Amniotic stem cell (primary cell): ENCODE measurements around the gene COPS7B.
A peak's percentile ranks its signal among the peaks of the same experiment; 100 is the strongest.
"Not testable (repeated sequence)": the region's sequence is repeated elsewhere in the genome, so short reads cannot be mapped to it uniquely, and the experiment has no call there.

ENCODE experiments used
- DNase-seq: peaks from one replicate; lab custom pipeline; 2025; lab: John Stamatoyannopoulos, UW

COPS7B gene

DNA sequence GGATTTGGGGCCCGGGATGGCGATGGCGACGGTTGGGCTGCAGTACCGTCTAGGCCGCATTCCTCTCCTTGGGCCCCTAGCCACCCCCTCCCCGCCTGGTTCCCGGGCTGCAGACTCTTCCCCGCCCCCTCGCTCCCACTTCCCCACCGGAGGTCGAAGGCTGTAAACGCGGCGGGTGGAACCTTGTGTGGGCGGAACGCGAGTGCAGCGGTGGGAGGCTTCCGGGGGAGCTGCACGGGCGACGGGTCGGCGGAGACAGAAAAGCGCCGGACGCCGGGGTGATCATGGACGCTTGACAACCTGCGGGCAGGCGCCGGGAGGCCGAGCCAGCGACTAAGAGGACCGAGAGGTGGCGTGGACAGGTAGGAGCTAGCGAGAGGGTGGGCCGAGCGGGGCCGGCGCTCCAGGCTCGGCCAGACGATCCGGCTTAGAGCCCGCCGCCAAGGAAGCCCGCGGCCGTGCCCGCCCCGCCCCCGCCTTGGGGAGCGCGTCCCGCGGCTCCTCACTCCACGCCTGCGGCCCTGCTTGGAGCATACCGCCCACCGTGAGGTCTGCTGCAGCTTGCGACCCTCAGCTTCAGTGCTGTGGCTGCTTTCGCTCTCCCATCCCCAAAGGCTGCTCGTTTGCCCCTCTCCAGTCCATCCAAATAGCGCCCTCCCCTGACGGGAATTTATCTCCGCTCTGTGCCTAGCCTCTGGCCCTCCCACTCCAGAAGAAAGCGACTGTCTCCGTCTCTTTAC lies at the start of gene COPS7B:
Gene COPS7B, plus strand, starts transcription at position 269 of the 740 bp plus-strand sequence. CDS start 2,126 bp downstream, outside the sequence.
- DNase-seq = peak; percentile 69

DNA sequence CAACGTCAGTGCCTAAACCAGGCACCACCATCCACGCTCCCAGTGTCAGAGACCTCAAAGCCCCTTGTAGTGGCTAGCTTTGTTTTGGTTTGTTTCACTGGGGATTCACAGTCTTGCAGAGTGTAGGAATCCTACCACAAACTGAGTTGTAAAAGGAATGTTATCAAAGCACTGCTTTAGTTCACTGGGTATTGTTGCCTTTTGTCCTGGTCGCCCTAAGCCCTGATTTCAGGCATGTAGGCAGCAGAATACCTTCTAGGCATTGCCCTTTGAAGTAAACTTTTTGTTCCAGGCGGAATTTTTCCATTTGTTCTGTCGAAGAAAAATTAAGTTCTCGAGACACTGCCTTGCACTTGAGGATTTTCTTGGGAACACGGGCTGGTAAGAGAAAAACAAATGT lies 48.5 kb upstream of the COPS7B start:
- DNase-seq = no peak

DNA sequence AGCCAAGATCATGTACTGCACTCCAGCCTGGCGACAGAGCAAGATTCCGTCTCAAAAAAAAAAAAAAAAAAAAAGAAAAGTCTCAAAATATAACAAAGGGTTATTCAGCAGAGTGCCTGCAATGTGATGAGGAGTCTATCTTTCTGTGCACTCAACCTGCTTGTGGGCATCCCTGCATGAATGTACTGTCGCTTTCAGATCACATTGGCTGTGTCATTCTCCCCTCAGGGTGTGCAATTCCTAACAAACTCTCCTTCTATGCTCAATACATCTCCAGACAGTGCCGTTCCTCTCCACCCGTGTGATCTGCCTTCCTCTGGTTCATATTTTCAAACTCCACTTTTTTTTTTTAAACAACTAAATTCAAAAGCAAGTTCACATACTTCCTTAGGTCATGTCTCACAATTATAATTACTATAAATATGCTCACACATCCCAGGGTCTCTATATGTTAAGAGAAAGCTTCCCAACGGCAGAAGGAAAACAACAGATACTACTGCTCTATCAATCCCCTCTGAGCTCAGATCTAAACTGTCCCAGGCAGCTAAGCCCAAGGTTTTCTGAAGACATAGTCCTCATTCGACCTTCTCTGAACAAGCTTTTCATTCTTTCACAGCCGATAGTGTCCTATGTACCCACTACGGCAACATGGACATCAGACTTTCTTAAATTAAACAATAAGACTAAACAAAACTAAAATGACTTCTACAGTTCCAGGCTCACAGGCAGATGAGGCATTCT lies 42.7 kb upstream of the COPS7B start:
- no peak for DNase-seq

GRCh38 chr2:231745303-231746038 lies 40.8 kb upstream of the COPS7B start:
- no peak for DNase-seq

- DNase-seq = not testable (repeated sequence)
Measured at GRCh38 chr2:231748153-231748896, 37.9 kb upstream of the COPS7B start.

DNA sequence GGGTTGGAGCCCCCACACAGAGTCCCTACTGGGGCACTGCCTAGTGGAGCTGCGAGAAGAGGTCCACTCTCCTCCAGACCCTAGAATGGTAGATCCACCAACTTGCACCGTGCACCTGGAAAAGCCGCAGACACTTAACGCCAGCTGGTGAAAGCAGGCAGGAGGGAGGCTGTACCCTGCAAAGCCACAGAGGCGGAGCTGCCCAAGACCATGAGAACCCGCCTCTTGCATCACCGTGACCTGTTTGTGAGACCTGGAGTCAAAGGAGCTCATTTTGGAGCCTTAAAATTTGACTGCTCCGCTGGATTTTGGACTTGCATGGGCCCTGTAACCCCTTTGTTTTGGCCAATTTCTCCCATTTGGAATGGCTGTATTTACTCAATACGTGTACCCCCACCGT lies 37.2 kb upstream of the COPS7B start:
- DNase-seq = not testable (repeated sequence)

DNA sequence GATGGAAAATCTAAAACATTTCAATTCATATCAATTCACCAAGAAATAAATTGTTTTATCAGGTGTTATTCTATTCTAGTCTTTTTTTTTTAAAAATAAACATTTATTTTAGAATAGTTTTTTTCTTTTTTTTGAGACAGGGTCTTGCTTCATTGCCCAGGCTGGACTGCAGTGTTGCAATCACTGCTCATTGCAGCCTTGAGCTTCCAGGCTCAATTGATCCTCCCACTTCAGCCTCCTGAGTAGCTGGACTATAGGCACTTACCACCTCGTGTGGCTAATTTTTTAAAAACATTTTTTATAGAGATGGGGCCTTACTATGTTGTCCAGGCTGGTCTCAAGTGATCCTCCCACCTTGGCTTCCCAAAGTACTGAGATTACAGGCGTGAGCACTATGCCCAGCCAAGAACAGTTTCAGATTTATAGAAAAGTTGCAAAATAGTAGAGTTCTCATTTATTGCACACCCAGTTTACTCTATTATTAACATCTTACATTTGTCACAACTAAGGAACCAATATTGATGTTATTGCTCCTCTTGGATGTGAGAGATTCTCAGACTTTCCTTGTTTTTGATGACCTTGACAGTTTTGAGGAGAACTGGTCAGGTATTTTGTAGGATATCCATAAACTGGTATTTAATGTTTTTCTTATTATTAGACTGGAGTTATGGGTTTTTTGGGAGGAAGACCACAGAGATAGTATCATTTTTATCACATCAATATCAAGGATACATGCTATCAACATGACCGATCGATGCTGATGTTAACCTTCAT lies 35.0 kb upstream of the COPS7B start:
- no peak for DNase-seq

DNA sequence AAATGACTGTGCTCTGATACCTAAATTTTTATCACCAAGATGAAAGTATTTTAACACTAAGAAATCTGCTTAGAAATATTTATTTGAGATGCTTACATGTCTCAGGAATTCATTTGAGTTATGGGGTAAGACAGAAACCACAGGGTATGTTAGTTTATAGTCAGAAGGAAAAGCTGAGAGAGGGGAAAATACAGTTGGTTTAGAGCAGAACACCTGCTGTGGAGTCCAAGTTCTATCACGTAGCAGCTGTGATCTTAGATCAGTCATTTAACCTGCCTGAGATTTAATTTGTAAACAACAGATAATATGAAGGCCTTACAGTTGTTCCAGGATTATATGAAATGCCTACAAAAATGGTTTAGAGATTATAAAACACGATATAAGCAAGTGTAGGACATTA lies 34.2 kb upstream of the COPS7B start:
- no peak for DNase-seq

GRCh38 chr2:231761735-231762134 lies 24.5 kb upstream of the COPS7B start:
- DNase-seq = no peak

DNA sequence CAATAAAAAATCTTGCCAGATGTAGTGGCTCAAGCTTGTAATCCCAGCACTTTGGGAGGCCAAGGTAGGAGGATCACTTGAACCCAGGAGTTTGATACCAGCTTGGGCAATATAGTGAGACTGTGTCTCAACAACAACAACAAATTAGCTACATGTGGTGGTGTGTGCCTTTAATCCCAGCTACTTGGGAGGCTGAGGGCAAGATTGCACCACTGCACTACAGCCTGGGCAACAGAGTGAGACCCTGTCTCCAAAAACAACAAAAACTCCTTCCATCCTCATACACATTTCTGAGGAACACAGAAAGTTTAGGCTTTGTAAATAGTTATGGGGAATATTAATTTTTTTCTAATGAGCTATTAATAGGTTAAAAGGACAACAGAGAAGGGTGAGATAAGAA lies 22.1 kb upstream of the COPS7B start:
- DNase-seq = no peak

DNA sequence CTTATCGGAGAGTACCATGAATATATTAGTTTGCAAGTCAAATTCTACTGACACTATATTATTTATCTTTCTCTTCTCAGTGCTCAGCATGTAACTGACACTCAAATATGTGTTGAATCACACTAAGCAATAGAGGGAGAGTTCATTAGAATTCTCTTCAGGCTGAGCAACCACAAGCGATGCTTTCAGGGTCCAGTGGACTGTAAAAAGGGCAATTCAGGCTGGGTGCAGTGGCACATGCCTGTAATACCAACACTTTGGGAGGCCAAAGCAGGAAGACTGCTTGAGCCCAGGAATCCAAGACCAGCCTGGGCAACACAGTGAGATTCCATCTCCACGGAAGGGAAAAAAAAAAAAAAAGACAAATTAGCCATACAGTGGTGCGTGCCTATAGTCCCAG lies 21.5 kb upstream of the COPS7B start:
- DNase-seq = no peak

DNA sequence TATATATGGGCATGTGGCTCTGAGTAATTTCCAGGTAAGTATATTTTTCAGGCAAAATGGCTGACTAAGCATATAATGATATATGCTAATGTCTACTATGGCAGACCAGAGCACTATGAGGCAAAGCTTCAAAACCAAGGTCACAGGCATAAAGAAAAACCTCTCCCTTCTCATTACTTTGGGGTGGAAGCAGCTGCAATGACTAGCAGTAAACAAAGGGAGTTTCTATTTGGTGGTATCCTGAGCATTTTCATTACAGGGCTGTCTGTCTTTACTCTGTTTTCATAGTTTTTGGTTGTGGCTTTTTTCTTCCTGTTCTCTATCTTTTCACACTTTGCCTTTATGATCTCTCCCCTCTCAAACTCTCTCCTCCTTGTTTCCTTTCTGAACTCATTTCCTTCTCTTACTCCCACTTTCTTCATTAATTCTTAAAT lies 20.7 kb upstream of the COPS7B start:
- DNase-seq = no peak

- no peak for DNase-seq
Measured at GRCh38 chr2:231769170-231770136, 16.8 kb upstream of the COPS7B start.

DNA sequence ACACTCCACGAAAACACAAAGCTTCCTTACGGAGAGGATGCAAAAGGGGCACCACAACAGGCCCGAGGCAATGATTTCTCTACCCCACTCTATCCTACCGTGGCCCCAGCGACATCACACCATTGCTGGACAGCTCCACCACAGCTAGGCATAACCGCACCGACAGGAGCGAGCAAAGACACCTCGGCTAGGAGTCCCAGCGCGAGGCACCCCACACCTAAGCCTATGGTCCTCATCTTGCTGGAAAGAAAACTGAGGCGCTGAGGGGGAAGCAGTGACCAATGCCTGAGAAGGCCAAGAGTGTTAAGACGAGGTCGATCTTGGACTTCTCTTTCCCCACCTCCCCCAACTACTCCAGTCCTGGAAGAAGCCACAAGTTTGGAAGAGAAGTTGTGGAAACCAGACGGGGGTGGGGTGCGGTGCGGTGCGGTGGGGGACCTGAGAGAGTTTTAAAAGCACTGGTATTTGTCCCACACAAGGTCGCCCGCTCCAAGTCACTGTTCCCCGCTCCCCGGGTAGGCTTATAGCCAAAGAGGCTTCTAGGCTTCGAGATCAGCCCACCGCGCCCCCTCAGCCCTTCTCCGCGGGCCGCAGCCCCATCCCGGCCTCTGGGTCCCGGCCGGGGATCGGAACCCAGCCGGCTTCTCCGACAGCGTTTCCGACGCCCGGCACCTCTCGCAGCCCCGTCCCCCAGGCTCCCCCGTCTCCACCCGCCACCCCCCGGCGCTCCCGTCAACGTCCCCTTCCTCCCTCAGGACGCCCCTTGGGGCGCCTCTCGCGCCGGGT lies 5.9 kb upstream of the COPS7B start:
- peak; percentile 11 for DNase-seq

DNA sequence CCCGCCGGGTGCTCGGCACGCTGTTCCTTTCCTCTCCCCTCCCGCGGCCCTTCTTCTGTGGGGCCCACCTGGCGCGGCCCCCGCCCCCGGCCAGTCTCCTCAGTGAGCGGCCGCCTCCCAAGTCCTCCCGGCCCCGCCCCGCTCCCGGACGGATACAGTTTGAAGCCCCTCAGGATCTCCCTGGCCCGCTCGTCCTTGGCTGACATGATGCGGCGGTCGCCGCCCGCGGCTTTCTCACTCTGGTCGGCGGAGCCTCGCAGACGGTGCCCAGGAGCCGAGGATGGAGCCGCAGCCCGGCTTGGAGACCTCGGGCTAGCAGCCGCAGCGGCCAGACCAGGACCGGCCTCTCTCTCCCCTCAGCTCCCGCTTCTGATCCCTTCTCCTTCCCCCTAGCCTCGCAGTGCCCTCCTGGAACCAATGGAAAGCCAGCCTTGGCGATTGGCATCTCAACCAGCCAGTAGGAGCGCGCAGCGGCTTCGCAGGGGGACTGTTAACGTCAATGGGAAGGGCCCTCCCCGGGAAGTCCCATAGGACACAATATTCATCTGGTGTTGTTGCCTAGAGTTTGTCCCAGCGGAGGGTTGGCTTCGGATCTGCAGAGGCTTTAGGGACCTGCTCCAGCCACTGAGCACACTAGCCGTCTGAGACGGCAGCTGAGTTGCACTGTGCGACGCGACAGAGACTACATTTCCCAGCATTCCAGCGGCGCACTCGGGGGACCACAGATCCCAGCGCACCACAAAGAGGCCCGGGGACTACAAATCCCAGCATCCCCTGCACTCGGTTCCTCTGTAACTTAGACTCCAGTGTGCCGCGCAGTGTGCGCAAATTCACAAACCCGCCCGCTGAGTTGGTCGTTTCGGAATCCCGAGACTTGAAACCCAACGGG lies 5.1 kb upstream of the COPS7B start, which contains the start of gene PDE6D:
Gene PDE6D, minus strand, starts transcription at position 374 of the 889 bp plus-strand sequence. Its CDS starts 168 bp downstream, at position 206.
- peak; percentile 90 for DNase-seq

- peak; percentile 14 for DNase-seq
Measured at GRCh38 chr2:231781798-231782726, 4.2 kb upstream of the COPS7B start.

GRCh38 chr2:231785413-231785812 lies 832 bp upstream of the COPS7B start:
- DNase-seq = no peak
